ENCODE measurements around the gene NEUROD1.

GRCh38 chr2:181682795-181683517 is 2.6 kb upstream of the NEUROD1 start:
- no peak for TF ChIP-seq CTCF (IDR thresholded peaks at IDR 0.05)
- no peak for TF ChIP-seq POLR2A (IDR thresholded peaks at IDR 0.05)

Data from heart left ventricle (tissue), 13 donors.